Astrocyte of the spinal cord (primary cell): ENCODE data around the gene WDR93.
"Not testable (repeated sequence)": the region's sequence is repeated elsewhere in the genome, so short reads cannot be mapped to it uniquely, and the experiment has no call there.

Source experiments
- DNase-seq: peaks from one replicate; pipeline ENCODE4 v3.0.0; 2011; ENCODE audit warnings: low read depth, low spot score
- H3K4me3 ChIP-seq: 2 replicates; pipeline ENCODE4 v1.5.1; 2011; ENCODE audit warnings: low read depth, mild to moderate bottlenecking, low read length, moderate library complexity
- in situ Hi-C: cut with HindIII; loops from 2 replicates; pipeline ENCODE4 v1.10.0; 2017; ENCODE audit warnings: low sequenced_read_pairs
- TF ChIP-seq, protein P1 (sequence below): IDR thresholded peaks from 2 replicates; pipeline ENCODE4 v1.5.1; 2012; ENCODE audit warnings: low read depth, mild to moderate bottlenecking, low read length, inconsistent platforms

WDR93 gene

DNA sequence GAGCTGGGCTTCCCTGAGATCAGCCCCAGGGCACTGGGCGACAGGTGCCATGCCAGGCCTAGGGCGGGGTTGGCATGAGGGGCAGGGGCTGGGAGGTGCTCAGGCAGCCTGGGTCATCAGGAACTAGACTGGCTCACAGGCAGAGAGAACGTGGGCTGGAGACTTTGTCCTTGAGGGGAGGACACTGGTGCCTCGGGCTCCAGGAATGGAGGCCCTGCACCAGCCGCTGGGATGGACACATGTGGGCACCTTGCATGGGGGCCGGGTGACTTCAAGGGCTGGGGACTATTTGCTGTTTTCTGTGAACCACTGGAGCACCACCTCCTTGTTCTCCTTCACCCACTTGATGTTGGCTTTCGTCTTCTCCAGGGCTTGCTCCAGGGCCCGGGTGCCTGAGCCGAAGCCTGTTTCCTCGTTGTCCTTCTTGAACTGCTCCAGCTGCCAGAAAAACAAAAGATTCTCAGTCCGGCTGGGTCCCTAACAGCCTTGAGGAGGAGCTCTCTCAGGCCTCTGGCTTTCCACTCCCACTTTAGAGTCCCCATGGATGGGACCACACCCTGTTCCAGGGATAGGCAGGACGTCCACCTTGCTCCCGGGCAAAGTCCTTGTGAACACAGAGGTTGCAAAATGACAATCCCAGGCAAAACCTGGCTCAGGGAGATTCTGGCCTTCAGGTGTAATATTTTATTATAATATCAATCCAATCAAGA is 94.6 kb downstream of the WDR93 start:
- DNase-seq = no peak
- in situ Hi-C loops = no loop called here
- H3K4me3 ChIP-seq = no peak overlapping the region
- TF ChIP-seq, protein P1, sequence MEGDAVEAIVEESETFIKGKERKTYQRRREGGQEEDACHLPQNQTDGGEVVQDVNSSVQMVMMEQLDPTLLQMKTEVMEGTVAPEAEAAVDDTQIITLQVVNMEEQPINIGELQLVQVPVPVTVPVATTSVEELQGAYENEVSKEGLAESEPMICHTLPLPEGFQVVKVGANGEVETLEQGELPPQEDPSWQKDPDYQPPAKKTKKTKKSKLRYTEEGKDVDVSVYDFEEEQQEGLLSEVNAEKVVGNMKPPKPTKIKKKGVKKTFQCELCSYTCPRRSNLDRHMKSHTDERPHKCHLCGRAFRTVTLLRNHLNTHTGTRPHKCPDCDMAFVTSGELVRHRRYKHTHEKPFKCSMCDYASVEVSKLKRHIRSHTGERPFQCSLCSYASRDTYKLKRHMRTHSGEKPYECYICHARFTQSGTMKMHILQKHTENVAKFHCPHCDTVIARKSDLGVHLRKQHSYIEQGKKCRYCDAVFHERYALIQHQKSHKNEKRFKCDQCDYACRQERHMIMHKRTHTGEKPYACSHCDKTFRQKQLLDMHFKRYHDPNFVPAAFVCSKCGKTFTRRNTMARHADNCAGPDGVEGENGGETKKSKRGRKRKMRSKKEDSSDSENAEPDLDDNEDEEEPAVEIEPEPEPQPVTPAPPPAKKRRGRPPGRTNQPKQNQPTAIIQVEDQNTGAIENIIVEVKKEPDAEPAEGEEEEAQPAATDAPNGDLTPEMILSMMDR = no peak

DNA sequence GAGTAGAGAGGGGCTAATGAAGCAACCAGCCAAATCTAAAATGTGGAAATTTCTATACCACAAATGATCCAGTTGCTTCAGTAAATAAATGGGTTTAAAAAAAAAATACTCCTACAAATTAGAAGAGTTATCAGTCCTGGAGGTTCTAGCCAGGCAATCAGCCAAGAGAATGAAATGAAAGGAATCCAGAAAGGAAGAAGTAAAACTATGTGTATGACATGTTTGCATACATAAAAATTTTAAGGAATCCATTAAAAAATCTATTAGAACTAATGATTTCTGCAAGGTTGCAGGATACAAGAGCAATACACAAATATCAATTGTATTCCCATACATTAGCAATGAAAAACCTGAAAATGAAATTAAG is 95.1 kb downstream of the WDR93 start:
- no peak overlapping the region for H3K4me3 ChIP-seq
- TF ChIP-seq, protein P1 = no peak
- in situ Hi-C loops = no loop called here
- DNase-seq = no peak

DNA sequence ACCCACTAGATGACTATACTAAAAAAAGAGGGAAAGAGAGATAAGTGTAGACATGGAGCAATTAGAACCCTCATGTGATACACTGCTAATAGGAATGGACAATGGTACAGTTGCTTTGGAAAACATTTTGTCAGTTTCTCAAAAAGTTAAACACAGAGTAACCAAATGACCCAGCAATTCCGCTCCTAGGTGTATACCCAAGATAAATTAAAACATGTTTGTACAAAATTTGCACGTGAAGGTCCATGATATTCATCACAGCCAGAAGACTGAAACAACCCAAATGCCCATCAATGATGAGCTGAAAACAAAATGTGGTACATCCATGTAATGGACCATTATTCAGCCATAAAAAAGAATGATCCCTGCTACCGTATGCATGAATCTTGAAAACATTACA is 97.3 kb downstream of the WDR93 start:
- in situ Hi-C loops = no loop called here
- TF ChIP-seq, protein P1 = no peak
- DNase-seq = no peak
- no peak overlapping the region for H3K4me3 ChIP-seq

DNA sequence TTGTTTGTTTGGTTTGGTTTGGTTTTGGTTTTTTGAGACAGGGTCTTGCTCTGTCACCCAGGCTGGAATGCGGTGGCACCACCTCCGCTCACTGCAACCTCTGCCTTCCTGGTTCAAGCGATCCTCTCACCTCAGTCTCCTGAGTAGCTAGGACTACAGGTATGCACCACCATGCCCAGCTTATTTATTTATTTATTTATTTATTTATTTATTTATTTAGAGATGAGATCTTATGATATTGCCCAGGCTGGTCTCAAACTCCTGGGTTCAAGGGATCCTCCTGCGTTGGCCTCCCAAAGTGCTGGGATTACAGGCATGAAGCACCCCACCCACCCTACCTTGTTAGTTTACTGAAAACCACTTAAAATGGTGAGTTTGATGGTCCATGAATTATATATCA is 98.0 kb downstream of the WDR93 start:
- in situ Hi-C loops, DNase-seq: not testable (repeated sequence)

DNA sequence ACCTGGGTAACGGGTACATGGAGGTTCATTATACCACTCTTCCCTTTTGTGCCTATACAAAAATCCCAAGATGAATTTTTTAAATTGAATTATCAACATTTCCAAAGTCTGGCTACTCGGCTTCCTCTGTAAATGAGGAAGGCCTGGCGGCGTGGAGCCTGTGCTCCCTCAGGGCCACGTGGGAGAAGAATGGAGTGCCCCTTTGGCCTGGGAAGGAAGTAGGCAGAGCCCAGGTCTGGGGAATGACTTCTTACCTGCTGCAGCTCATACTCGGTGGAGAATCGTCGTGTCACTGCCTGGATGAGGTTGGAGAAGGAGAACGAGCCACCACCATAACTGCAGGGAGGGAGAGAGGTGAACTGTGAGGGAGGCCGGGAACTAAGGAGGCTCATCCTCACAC is 99.6 kb downstream of the WDR93 start:
- no peak overlapping the region for H3K4me3 ChIP-seq
- TF ChIP-seq, protein P1 = no peak
- DNase-seq = no peak
- in situ Hi-C loops = no loop called here

More for the DNA sequence above, 98.0 kb downstream of the WDR93 start:
- not testable (repeated sequence) for H3K4me3 ChIP-seq

DNA sequence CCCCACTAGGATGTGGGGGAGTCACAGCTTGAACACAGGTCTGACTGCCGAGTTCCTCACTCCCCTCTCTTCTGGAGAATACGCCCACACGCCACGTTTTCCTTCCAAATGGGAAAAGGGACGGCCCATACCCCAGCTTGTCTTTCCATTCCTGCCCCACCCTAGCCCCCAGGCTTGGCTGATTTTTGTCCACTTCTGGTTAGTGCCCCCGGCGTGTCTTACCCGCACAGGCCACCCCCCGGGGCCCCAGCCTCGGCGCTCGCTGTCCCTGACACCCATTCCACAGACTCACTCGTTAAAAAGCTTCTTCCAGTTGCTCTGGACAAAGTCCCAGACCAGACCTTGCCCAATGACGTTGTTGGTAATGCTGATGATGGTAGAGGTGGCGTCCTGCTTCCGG is 100.0 kb downstream of the WDR93 start:
- H3K4me3 ChIP-seq = no peak overlapping the region
- in situ Hi-C loops = no loop called here
- no peak for DNase-seq
- TF ChIP-seq, protein P1 = no peak

DNA sequence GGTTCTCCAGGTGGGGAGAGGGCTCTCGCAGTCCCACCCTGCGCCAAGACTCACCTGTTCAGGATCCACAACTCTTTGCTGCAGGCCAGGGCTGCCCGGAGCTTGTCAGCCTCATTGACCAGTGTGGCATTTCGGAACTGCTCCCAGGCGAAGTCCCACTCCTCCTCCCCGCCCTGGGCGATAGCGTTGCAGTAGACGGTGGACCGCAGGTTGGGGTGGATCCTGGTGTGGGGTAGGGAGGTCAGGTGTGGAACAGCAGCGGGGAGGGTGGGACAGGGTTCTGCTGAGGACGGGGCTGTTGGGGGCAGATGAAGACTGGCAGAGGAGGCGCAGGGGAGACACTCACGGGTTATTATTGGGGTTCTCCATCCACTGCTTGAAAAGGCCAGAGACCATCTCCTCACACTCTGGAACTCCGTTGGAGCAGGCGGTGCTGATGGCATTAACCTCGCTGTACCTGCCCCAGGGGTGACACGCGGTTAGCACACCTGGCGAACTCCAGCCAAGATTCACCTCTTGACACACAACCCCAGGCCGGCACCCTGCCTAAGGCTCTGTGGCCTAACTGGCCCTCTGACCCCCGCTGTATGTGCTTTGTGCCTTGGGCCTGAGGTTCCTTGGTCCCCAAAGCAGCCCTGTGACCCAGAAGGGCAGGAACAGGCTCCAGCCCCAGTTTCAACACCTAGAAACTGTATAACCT is 101.6 kb downstream of the WDR93 start:
- TF ChIP-seq, protein P1 = no peak
- no peak overlapping the region for H3K4me3 ChIP-seq
- in situ Hi-C loops = no loop called here
- no peak for DNase-seq
